Stimulated activated CD8-positive, alpha-beta memory T cell treated with anti-CD3 and anti-CD28 coated beads, Interleukin-7, amount 100 ng/mL, for 1 hour (primary cell): ENCODE measurements around the gene TET2.

Source experiments
- DNase-seq, 2 donors: peaks; one replicate each; pipeline ENCODE4 v3.0.0-alpha.2; 2020; ENCODE audit warnings: low read depth in 2 of 2

The TET2 gene

DNA sequence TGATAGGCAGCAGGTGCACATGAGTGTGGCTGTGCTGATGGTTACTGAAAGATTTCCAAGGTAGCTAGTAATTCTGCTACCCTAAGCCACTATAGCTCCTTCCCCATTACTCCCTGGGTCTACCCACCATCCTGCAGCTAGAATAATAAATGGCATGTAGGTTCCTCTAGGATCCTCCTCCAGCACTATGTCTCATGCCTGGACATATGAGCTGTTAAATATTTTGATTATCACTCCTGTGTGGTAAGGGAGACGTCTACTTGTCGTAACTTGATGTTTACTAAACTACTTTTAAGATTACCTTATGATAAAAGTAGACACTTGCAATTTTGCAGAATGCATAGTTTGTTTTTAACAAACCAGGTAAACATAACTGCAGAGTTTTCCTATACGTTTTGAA lies 35.5 kb downstream of the TET2 start:
- no peak for DNase-seq

DNA sequence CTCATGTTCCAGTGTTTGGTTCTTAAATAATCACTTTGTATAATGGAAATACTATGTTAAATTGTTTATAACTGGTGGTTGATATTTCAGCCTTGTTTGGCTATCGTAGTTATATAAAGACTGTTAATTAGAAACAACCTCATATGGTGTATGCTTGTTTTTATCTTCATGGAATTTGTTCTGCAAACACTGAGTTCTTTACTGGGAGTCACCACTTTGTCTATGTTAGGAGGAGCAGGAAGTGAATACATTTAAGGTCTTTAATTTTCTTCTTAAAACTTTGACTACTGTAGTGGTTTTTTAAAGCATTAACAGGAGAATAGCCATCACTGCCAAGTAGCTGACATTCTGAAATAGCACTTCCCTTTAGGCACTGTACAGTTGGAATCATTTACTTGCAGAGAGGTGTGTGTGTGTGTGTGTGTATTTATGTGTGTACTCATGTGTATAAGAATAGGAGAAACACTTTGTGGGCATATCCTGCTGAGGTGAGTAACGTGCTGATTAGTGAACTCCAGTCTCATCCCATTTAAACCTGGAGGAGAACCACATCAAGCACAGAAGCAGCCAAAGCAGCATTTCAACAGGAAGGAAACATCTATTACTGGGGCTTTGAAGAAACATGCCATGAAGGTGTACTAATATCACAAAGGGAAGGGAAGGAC lies 37.8 kb downstream of the TET2 start:
- DNase-seq, result no peak

GRCh38 chr4:105186701-105187161 lies 40.1 kb downstream of the TET2 start:
- no peak for DNase-seq

DNA sequence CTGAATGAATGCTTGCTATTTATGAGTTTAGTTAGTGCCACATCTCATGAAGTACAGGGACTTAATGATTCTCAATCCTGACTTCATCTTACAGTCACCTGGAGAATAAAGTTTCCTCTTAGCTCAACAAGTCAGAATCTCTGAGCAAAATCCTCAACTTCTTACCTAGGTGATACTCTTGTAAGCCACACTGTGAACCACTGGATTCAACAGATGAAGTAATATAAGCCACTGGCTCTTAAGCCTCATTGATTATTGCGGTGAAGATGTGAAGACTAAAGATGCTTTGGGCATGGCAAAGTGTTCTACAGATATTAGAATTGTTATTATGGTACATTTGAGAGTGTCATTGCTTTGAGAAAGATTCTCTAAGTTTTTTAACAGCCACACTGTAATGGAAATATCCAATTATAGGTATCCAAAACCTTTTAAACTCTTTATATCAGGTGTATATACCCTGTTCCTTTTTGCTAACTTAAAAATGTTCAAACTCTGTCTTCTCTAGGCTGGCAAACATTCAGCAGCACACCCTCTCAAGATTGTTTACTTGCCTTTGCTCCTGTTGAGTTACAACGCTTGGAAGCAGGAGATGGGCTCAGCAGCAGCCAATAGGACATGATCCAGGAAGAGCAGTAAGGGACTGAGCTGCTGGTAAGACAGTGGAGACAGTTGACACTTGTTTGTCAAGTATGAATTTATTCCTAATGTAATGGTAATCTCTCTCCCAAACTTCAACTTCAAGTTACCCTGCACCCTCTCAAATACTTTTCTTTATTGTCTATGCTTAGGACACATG lies 43.4 kb downstream of the TET2 start:
- no peak for DNase-seq

DNA sequence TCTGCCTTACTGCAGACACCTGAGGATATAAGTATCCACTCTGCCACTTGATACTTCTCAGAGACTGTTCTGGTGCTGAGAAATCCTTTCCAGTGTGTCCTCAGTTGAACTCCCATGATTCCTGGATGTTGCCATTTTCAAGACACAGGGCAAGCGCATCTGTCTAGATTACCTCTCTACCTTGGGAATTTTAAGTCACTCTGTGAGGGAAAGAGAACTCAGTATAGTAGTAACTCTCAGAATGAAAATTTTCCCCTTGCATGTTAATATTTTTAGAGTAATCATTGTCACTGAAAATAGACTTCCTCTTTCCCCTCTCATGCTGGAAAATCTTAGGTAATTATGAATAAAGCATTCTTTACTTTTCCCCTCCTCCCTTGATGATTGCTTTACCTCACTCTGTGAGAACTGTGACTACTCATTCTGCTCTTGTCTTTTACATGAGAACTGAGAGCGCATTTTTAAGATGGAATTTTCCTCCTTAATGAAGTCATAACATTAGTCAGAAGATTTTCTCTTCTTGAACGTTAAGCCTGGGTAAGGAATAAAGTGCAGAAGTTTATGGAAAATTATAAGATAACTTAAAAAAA lies 45.0 kb downstream of the TET2 start:
- DNase-seq, result no peak

GRCh38 chr4:105192474-105192873 lies 45.8 kb downstream of the TET2 start:
- no peak for DNase-seq

GRCh38 chr4:105192910-105193309 lies 46.2 kb downstream of the TET2 start:
- no peak for DNase-seq

- DNase-seq, result no peak
Observed at GRCh38 chr4:105193536-105193935, 46.9 kb downstream of the TET2 start.

- DNase-seq, result no peak
Observed at GRCh38 chr4:105194328-105195231, 47.9 kb downstream of the TET2 start.

GRCh38 chr4:105196523-105197145 lies 50.0 kb downstream of the TET2 start:
- DNase-seq, result no peak

DNA sequence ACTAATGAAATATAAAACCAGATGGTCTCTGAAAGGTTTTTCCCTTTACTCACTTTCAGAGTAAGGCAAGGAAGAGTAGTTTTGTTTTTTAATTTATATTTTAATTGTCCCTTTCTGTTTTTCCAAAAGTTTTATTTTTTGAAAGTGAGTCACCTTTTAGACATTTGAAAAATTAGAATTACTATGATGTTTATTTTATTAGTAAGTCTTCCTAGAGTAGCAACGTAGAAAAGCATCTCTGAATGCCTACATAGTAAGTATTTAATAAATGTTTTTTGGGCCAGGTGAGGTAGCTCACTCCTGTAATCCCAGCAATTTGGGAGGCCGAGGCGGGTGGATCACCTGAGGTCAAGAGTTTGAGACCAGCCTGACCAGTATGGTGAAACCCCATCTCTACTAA lies 51.1 kb downstream of the TET2 start:
- DNase-seq, result no peak

DNA sequence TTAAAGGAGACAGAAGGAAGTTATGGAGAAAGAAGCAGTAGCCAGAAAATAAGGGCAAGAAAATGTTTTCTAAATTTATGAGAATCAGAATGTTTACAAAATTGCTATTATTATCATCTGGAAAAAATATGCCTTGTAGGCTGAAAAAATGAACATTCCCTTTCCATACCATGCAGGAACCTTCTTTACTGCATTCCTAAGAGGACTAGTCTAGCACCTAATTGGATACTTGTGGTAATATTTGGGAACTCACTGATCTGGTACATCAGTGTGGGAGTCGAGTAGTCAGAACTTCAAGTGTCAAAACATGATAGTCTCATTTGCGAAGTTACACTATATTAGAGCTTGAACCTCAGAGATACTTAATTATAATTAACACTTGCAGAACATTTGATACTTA lies 51.9 kb downstream of the TET2 start:
- DNase-seq, result no peak

GRCh38 chr4:105206214-105206613 lies 59.5 kb downstream of the TET2 start:
- DNase-seq, result no peak

DNA sequence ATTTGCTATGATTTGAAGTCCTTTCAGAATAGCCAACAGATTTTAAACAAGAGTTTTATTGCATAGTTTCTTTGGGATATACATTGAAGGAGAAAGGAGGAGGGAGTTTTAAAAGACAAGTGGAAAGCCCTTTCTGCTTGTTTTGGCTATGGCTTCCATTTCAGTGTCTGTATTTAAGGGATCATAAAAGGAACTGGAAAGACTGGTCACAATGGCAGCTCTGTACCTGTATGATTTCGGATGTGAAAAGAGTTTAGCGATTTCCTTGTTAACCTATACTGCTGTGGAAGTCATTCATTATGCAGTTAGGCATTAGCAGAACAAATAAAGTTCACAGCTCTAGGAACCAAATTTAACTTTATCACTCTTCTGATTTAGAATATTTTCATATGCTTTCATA lies 60.7 kb downstream of the TET2 start:
- DNase-seq, result no peak

GRCh38 chr4:105208561-105208960 lies 61.9 kb downstream of the TET2 start:
- no peak for DNase-seq

- no peak for DNase-seq
Observed at GRCh38 chr4:105210916-105211315, 64.2 kb downstream of the TET2 start.

- no peak for DNase-seq
Observed at GRCh38 chr4:105215609-105216313, 69.1 kb downstream of the TET2 start.

GRCh38 chr4:105225500-105225899 lies 78.8 kb downstream of the TET2 start:
- DNase-seq, result no peak

GRCh38 chr4:105227054-105227453 lies 80.4 kb downstream of the TET2 start:
- no peak for DNase-seq

- DNase-seq, result no peak
Observed at GRCh38 chr4:105230287-105230686, 83.6 kb downstream of the TET2 start.

- no peak for DNase-seq
Observed at GRCh38 chr4:105232374-105232773, 85.7 kb downstream of the TET2 start.
